GM19397 (cell line): ENCODE measurements around the gene RBMS3.
"Not testable (repeated sequence)": the region's sequence is repeated elsewhere in the genome, so short reads cannot be mapped to it uniquely, and the experiment has no call there.

ENCODE experiments used
- ATAC-seq: cut with Tn5 transposase; IDR thresholded peaks from one replicate; pipeline ENCODE4 v1.9.1; 2021; ENCODE audit warnings: mild to moderate bottlenecking, moderate library complexity; ENCODE audit not compliant: unreplicated experiment

The RBMS3 gene

DNA sequence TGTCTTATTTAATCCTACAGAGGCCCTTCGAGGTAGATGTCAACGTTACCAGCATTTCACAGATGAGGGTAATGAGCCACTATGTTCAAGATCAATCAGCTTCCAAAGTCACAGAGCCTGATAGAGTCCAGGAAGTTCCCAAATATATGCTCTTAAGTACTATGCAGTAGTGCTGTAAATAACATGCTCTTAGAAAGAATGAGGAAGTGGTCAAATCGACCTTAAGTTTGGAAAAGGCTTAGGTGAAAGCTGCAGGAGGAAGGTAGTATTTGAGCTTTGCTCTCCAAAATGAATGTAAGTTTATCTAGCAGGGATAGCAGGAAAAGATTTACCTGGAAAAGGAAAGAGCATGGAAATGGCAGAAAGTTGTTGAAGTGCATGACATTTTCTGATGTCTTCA is 234.0 kb downstream of the RBMS3 start:
- ATAC-seq, result no peak

GRCh38 chr3:29515451-29515850 is 234.6 kb downstream of the RBMS3 start:
- no peak for ATAC-seq

GRCh38 chr3:29516164-29516563 is 235.3 kb downstream of the RBMS3 start:
- ATAC-seq, result no peak

- no peak for ATAC-seq
These were observed 239.9 kb downstream of the RBMS3 start for GRCh38 chr3:29520764-29521163.

GRCh38 chr3:29521293-29521692 is 240.4 kb downstream of the RBMS3 start:
- no peak for ATAC-seq

- ATAC-seq, result no peak
These were observed 240.9 kb downstream of the RBMS3 start for GRCh38 chr3:29521751-29522150.

DNA sequence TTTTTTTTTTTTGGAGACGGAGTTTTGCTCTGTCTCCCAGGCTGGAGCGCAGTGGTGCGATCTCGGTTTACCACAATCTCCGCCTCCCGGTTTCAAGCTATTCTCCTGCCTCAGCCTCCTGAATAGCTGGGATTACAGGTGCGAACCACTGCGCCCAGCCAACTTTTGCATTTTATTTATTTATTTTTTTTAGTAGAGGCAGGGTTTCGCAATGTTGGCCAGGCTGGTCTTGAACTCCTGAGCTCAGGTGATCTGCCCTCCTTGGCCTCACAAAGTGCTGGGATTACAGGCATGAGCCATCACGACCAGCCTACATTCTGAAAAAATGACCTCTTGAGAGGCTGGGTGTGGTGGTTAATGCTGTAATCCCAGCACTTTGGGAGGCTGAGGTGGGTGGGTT is 243.6 kb downstream of the RBMS3 start:
- ATAC-seq, result not testable (repeated sequence)

DNA sequence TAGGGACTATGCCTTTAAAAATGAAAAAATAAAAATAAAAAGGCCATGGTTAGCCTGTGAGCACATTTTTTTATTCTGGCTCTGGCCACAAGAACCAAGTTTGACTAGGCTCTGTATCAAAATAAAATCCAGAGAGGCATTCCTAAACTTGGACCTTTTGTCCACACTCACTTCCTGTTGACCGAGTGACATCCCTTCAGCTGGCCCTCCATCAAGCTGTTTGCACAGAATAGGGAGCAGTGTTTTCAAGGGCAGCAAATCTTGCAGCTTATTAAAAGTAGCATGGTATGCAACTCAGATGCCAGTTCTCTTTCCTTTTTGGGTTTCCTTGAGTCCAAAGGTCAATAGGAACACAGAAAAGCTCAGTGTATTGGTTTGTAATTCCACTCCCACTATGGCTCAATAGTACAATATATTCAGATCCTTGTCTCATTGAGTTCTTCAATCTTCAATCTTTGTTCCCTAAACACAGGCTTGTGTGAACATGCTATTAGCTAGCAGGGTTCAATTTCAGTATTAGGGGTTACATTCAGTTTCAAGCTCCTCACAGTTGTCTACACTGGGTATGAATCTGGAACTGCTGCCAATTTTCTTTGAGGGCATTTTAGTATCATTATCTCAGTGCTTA is 244.5 kb downstream of the RBMS3 start:
- ATAC-seq, result no peak

- no peak for ATAC-seq
These were observed 246.4 kb downstream of the RBMS3 start for GRCh38 chr3:29527246-29527645.

- ATAC-seq, result no peak
These were observed 250.8 kb downstream of the RBMS3 start for GRCh38 chr3:29531644-29532043.

- no peak for ATAC-seq
These were observed 251.6 kb downstream of the RBMS3 start for GRCh38 chr3:29532473-29532872.

DNA sequence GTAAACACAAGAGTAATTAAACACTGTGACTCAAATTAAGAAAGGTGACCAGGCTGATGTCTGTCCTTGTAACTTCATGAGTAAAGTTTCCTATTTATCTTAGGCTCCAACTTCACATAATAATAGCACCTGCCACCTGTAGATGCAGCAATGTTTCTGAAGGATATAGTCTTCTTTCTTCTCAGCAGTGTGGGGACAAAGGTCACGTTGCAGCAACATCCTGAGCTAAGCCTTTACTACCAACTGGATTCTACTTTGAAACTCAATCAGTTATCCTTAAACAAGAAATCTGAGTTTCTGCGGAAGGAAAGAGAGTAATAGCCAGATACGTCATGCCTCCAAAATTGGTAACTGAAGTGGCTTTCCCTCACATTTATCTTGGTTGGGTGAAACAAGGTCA is 253.1 kb downstream of the RBMS3 start:
- ATAC-seq, result no peak

DNA sequence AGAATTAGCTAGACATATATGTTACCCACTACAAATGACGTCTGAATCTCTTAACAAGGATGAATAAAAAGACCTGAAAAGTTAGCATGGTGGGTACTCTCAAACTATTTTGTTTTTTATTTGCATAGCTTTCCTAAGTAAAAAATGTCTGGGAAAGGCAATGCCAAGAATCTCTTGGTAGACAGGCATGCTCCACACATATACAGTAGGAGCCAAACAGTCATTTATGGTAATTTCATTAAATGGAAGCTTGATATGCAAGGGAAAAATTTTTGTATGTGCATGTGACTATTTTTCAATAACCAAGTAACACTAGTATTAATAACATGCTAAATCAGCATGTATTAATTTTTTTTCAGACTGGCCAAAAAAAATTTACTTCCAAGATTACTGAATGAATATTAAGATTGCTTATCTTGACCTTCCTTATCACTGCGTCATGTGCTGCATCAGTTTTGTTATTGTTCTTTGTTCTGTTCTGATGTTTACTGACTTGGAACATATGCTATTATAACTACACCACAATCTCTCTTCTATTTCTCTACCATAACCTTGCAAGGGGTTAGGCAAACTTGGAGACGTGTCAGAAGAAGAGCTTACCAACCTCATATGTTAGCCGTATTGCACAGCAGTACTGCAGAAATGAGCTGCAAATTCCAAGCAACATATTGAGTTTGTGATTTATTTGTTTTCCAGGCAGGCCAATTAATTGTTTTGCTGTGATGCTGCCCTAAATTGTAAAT is 255.3 kb downstream of the RBMS3 start:
- ATAC-seq, result no peak

- no peak for ATAC-seq
These were observed 257.2 kb downstream of the RBMS3 start for GRCh38 chr3:29537889-29538609.

- ATAC-seq, result no peak
These were observed 257.7 kb downstream of the RBMS3 start for GRCh38 chr3:29538610-29538958.

DNA sequence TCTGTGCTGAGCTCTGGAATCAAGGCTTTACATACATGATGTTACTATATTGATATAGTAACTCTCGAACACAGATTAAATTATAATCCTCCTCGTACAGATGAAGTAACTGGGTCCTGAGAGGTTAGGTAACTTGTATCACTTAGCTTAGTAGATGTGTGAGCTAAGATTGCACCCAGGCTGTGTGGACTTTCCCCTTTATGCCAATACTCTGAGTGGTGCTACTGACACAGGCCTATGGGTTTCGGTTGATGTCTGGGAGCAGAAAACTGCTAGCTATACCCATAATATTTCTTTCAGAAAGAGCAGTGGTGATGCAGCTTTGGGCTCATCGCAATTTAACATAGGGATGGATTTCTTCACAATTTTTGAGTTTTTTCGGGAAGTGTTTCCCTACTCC is 259.7 kb downstream of the RBMS3 start:
- ATAC-seq, result no peak

DNA sequence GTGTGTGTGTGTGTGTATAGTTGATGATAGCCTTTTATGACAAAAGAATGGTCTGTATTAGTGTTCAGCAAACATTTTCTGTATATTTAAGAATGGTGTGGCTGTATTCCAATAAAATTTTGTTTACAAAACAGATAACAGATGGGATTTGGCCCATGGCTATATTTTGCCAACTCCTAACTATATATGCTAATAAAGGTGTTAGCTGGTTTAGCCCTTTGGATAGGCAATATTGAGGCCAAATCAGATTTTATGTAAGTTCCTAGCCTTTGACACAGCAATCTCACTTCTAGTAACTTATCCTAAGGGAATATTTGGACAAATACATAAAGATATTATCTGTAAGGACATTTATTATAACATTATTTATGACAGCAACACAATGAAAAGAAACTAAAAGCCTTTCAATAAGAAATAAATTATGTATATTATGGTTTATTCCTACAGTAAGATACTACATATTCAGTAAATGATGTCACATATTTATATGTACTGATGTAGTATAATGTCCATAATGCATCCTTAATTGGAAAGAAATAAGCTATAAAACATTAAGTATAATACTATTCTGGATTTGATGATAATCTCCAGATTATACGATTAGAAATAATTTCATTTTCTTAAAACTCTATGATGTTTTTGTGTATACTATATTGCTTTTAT is 264.0 kb downstream of the RBMS3 start:
- no peak for ATAC-seq

DNA sequence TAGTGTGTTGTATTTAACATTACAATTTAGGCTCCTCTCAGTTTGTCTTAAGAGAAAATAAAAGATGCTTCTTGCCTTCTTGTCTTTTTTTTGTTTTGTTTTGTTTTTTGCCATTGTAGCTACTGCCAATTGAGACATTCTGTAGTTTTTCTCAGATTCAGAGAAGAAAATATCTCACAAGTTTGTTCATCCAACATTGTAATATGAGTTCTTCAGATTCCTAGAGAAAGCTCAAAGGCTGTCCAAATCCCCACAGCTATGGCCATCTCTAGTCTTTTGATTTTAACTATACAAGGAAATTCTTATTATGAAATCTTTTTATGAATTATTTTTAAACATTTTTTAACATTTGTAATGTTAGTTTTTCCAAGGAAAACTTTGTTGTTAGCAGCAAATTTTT is 264.7 kb downstream of the RBMS3 start:
- ATAC-seq, result no peak

- ATAC-seq, result no peak
These were observed 271.2 kb downstream of the RBMS3 start for GRCh38 chr3:29552051-29552450.

DNA sequence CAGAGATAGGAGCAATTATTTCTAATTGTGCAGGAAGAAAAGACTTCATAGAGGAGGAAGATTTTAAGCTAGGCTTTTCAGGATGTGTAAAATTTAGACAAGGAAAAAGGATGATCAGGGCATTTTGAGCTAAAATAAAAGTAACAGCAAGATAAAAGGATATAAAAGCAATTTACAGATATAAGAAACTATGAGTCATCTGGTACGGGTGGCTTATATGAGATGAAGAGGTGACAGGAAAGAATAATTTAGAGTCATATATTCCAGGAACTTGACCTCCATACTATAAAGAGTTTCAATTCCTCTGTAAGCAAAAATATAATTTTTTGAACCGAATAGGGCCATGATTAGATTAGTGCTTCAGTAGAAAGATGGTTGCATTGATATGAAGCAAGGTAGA is 273.7 kb downstream of the RBMS3 start:
- ATAC-seq, result no peak

DNA sequence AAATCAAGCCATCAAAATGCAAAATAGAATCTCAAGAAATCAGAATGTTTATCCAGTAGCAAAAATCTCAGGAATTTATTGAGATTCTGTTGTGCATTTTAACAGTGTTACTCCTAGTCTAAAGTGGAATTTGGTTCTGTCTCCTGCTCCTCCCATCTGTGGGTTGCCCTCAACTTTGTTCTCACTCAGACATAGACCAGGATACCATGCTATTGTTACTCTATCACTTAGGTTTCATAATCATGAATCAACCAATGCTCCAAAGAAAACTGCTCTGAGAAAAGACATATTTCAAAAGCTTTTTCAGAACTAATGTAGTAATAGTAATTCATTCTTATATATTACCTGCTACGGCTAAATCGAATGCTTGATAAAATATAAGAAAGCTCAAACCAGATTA is 274.7 kb downstream of the RBMS3 start:
- ATAC-seq, result no peak

DNA sequence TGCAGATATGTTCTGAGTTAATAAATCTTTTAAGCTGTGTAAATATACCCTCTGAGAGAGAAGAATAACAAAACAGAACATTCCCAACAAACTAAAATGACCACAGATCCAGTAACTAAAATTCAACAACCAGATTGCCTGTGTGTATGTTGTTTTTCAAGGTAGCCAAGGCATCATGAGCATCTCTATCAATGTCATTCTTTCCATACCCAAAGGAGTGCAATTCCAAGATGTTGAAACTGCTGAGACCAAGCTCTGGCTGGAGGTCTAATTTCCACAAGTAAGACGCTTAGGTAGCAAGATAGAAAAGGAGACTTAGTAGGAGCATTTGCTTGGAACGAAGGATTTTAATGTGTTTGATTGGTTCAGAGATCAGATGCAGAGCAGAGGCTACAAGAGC is 276.3 kb downstream of the RBMS3 start:
- no peak for ATAC-seq
